AG04450 (cell line): ENCODE data around the gene PDSS1. TPM values are rescaled to one million over a fixed set of nuclear protein-coding genes. Genes with fewer than 3 reads are reported as not detected.

Experiments used
- CTCF ChIA-PET: fragments of 300-600, 350-600 bp; formaldehyde crosslinking; extraction: SDS; loops from one replicate; lab custom pipeline; 2022; ENCODE audit warnings: antibody characterized with exemption, inconsistent platforms; lab: Charles Lee
- POLR2A ChIA-PET: fragments of 350-600 bp; formaldehyde crosslinking; extraction: SDS; loops from one replicate; lab custom pipeline; 2021; ENCODE audit warnings: antibody characterized with exemption, inconsistent platforms; lab: Yijun Ruan, JAX
- DNase-seq: peaks from one replicate; pipeline ENCODE4 v3.0.0-alpha.2; 2011; ENCODE audit warnings: low read depth, low spot score
- H3K27ac ChIP-seq: one replicate; pipeline ENCODE4 v1.5.1; 2012; ENCODE audit warnings: low read depth, low read length, control low read depth
- H3K27me3 ChIP-seq: one replicate; pipeline ENCODE4 v1.6.0; 2012; ENCODE audit warnings: low read length; ENCODE audit not compliant: control insufficient read depth, insufficient read depth
- H3K4me3 ChIP-seq: 2 replicates; pipeline ENCODE4 v1.5.1; 2011; ENCODE audit warnings: mild to moderate bottlenecking, low read depth, low read length, control low read depth
- H3K9me3 ChIP-seq: 2 replicates; pipeline ENCODE4 v1.5.1; 2012; ENCODE audit warnings: low read length; ENCODE audit not compliant: control insufficient read depth, insufficient read depth
- polyA plus RNA-seq: library from polyadenylated mRNA; depleted of rRNA; stranded (reverse); fragments of >200 nt; gene quantifications from 2 replicates; pipeline ENCODE4 v1.2.3, GENCODE V29; 2011
- TF ChIP-seq, protein P1 (sequence below): IDR thresholded peaks from 2 replicates; pipeline ENCODE4 v1.5.1; 2011; ENCODE audit warnings: low read depth, low read length, control low read depth, inconsistent platforms

Gene PDSS1
- polyA plus RNA-seq, 1 experiment, result 10.4 TPM

DNA sequence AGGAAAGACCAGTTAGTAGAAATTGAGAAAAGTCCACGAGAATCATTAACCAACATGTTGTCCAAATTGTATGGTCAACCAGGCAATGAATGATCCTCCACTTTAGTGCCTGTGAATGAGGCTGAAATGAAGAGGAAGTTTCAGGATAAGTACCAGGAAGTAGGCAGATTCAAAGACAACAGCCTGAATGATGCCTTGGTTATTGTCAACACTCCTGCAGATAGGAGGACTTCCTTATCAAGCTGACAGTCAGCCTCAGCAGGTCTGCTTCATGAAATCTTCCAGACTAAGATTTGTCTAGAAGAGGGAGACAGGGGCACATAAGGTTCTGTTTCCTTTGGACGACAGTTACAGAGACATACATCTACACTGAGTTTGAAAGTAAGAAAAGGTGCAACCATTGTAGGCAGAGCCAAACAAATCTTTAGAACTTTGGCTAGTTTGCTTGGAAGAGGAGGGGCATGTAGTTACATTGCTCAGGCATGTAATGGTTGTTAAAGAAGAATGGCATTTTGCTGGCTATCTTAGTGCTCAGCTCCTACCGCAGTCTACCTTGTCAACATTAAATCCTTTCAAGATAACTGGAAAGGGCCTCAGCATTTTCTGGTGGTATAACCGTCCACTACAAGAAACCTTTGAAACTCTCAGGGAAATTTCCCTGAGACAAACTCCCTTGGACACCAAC is 81.8 kb downstream of the PDSS1 start:
- ChIA-PET POLR2A (no interaction called here), CTCF (interaction anchor here (1.3 kb wide), 1 partner anchor 53 kb away, joined by 4 read pairs; no protein-coding TSS in a partner anchor)
- H3K27ac ChIP-seq, result no peak overlapping the region
- DNase-seq, result no peak
- no peak overlapping the region for H3K4me3 ChIP-seq
- H3K9me3 ChIP-seq, result no peaks in the 10 kb centered on the region
- TF ChIP-seq, protein P1, sequence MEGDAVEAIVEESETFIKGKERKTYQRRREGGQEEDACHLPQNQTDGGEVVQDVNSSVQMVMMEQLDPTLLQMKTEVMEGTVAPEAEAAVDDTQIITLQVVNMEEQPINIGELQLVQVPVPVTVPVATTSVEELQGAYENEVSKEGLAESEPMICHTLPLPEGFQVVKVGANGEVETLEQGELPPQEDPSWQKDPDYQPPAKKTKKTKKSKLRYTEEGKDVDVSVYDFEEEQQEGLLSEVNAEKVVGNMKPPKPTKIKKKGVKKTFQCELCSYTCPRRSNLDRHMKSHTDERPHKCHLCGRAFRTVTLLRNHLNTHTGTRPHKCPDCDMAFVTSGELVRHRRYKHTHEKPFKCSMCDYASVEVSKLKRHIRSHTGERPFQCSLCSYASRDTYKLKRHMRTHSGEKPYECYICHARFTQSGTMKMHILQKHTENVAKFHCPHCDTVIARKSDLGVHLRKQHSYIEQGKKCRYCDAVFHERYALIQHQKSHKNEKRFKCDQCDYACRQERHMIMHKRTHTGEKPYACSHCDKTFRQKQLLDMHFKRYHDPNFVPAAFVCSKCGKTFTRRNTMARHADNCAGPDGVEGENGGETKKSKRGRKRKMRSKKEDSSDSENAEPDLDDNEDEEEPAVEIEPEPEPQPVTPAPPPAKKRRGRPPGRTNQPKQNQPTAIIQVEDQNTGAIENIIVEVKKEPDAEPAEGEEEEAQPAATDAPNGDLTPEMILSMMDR, result no peak
- no peaks in the 10 kb centered on the region for H3K27me3 ChIP-seq

DNA sequence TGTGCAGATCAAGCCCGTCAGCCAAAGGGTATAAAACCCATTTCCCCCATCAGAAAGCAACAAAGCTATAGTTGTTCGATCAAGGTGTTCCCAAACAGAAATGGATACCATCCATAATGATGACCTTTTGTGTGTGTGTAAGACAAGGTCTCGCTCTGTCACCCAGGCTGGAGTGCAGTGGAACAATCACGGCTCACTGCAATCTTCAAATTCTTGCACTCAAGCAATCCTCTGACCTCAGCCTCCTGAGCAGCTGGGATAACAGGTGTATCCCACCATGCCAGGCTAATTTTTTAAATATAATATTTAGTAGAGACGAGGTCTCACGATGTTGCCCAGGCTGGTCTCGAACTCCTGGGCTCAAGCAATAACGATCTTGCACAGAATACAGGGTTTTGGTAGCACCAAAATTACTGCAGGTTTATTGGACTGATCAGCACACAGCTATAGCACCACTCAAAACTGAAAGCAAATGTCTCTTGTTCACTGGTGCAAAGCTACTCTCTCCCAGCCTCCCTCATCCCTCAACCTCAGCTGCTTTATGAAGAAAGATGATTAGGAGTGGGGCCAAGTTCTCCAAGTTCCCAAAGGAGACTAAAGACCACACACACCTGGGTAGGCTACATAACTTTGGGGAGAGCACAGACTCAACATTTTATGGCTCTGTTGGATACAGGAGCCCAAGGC is 82.7 kb downstream of the PDSS1 start:
- no peak for DNase-seq
- ChIA-PET CTCF (interaction anchor here (0.6 to 1.4 kb wide), 4 partner anchors 10 to 1598 kb away, joined by 3 to 5 read pairs (median 4); partner anchors contain the start of gene ABI1), POLR2A (no interaction called here)
- Histone ChIP-seq H3K4me3 (no peak overlapping the region), H3K9me3 (no peaks in the 10 kb centered on the region), H3K27me3 (no peaks in the 10 kb centered on the region), H3K27ac (peak overlapping the region; percentile 53)
- TF ChIP-seq, protein P1, result no peak

DNA sequence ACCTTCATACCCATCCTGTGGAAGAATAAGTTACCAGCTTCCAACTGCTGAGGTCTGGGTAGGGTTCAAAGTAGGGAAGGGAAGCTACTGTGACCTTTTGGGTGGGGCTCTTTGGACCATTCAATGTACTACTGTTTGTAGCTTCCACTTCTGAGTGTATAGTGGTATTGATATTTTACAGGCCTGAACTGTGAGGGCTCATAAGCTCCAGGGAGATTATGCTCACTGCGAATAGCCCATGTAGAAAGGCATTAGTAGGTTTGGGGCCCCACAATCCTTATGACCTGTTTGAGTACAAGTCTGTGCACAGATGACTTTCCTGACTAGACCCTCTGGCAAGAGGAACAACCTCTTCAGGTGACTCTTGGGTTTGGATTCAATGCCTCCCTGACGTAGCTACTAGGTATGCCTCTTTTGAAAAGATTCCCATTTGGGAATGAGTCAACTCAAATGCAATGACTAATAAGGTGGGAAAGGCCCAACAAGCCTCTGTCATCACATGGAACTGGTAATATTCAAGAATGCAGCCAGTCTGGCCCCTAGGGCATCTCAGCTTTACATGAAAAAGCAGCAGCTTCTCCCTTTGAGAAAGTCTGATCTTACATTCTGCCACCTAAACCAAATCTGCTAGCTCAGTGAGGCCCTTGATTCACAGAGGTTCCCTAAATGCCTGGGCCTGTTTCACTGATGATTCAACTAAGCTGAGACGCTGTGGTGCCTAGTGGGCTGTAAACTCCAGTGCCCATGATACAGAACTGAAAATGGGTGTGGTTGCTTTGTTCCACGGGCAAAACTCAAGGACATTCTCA is 83.5 kb downstream of the PDSS1 start:
- CTCF ChIA-PET, result interaction anchor here (0.6 to 1.4 kb wide), 5 partner anchors 10 to 1597 kb away, joined by 3 to 5 read pairs (median 3); partner anchors contain the start of gene ABI1

DNA sequence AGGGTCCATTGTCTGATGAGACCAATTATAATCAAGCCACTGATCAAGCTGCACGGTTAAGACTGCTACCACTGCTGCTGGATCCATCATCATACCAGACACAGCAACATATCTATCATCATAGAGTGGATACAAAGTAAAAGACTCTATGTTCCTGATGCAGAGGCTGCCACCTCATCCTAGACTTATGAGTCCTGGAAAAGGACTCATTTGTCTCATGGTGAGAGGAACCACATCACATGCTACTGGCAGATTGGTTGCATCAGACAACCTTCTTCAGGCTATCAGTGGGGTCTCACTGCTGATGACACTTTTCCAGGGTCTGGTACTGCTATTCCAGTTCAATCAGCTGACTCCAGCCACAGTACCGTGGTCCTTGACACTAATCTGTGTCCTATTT is 84.3 kb downstream of the PDSS1 start:
- ChIA-PET CTCF (interaction anchor here (1.1 kb wide), 2 partner anchors 11 to 101 kb away, joined by 3 to 5 read pairs; no protein-coding TSS in a partner anchor), POLR2A (no interaction called here)
- H3K9me3 ChIP-seq, result no peaks in the 10 kb centered on the region
- H3K4me3 ChIP-seq, result no peak overlapping the region
- H3K27me3 ChIP-seq, result no peaks in the 10 kb centered on the region
- TF ChIP-seq, protein P1, result no peak
- no peak overlapping the region for H3K27ac ChIP-seq
- DNase-seq, result no peak

More for the DNA sequence above, 83.5 kb downstream of the PDSS1 start:
- TF ChIP-seq, protein P1, result no peak
- DNase-seq, result peak; percentile 54
- Histone ChIP-seq H3K9me3 (no peaks in the 10 kb centered on the region), H3K4me3 (no peak overlapping the region), H3K27ac (peak overlapping the region; percentile 81), H3K27me3 (no peaks in the 10 kb centered on the region)
- POLR2A ChIA-PET, result no interaction called here
